Adipocyte (in vitro differentiated cells): Measurements from ENCODE around the gene TUBD1.
"Not testable (repeated sequence)": the region's sequence is repeated elsewhere in the genome, so short reads cannot be mapped to it uniquely, and the experiment has no call there.

Source experiments
- DNase-seq: peaks from one replicate; pipeline ENCODE4 v3.0.0-alpha.2; 2015; ENCODE audit warnings: low read depth
- H3K27me3 ChIP-seq: replicated peaks from 2 replicates; pipeline ENCODE4 v1.7.0; 2013; ENCODE audit warnings: mild to moderate bottlenecking, low read length, moderate library complexity; ENCODE audit not compliant: control insufficient read depth, insufficient read depth
- H3K36me3 ChIP-seq: 2 replicates; pipeline ENCODE4 v1.7.0; 2013; ENCODE audit warnings: low read length, mild to moderate bottlenecking, moderate library complexity; ENCODE audit not compliant: control insufficient read depth, insufficient read depth, severe bottlenecking
- H3K4me1 ChIP-seq: 2 replicates; pipeline ENCODE4 v1.7.0; 2013; ENCODE audit warnings: mild to moderate bottlenecking, low read length, moderate library complexity; ENCODE audit not compliant: control insufficient read depth, insufficient read depth
- H3K4me3 ChIP-seq: 2 replicates; pipeline ENCODE4 v1.7.0; 2013; ENCODE audit warnings: mild to moderate bottlenecking, low read length, moderate library complexity
- H3K9ac ChIP-seq: 2 replicates; pipeline ENCODE4 v1.7.0; 2013; ENCODE audit warnings: mild to moderate bottlenecking, low read length, moderate library complexity
- H3K9me3 ChIP-seq: 2 replicates; pipeline ENCODE4 v1.7.0; 2013; ENCODE audit warnings: mild to moderate bottlenecking, low read length, moderate library complexity; ENCODE audit not compliant: control insufficient read depth

TUBD1 gene

DNA sequence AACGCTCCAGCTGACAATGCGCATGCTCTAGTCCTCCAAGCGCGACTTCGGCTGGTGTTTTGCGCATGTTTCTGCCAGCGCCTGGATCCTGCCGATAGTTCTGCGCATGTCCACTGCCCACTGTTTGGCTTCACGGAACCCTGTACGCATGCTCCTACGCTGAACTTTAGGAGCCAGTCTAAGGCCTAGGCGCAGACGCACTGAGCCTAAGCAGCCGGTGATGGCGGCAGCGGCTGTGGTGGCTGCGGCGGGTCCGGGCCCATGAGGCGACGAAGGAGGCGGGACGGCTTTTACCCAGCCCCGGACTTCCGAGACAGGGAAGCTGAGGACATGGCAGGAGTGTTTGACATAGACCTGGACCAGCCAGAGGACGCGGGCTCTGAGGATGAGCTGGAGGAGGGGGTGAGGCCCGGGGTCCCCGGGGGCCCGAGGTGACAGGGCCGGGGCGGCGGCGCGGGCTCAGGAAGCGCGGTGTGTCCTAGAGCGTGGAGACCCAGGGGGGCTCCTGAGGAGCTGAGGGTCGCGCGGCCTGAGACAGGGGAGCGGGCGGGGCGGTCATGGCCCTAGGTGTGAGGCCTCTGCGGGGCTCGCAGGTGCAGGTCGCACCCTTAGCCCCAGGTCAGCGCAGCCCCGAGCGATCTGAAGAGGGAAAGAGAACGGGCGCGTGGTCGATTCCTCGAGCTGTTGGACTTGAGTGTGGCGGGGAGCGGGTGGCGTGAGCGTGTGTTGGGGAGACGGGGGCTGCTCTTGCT, at the start of gene TUBD1, which contains the start of gene RPS6KB1:
Gene TUBD1, minus strand, starts transcription at position 20 of the 752 bp plus-strand sequence. CDS start 1,941 bp downstream, outside the sequence.
Gene RPS6KB1, plus strand, starts transcription at position 198 of the 752 bp plus-strand sequence. Its CDS starts 64 bp downstream, at position 262.
- H3K4me1 ChIP-seq = peaks cover 20% of the 10 kb centered on the region
- H3K27me3 ChIP-seq = no peaks in the 10 kb centered on the region
- H3K36me3 ChIP-seq = no peaks in the 10 kb centered on the region
- peak within 1 kb of the TSS; percentile 98 for H3K4me3 ChIP-seq
- DNase-seq = no peak
- H3K9me3 ChIP-seq = no peaks in the 10 kb centered on the region
- H3K9ac ChIP-seq = peak within 1 kb of the TSS; percentile 97

DNA sequence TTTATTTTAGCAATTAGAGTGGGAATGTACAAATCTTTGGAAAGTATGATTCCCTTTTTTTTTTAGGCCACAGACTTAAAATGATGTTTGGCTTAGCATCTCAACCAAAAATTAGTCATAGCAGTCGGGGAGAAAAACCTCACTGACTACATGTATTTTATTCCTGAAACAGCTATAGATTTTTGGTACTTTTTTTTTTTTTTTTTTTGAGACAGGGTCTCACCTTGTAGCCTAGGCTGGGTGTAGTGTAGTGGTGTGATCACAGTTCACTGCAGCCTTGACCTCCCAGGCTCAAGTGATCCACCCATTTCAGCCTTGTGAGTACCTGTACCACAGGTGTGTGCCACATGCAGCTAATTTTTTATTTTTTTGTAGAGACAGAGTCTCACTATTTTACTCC, 48.4 kb upstream of the TUBD1 start:
- peaks cover 78% of the 10 kb centered on the region for H3K36me3 ChIP-seq
- no peaks in the 10 kb centered on the region for H3K27me3 ChIP-seq
- H3K9me3 ChIP-seq = no peaks in the 10 kb centered on the region
- no peak overlapping the region for H3K9ac ChIP-seq
- H3K4me3 ChIP-seq = no peak overlapping the region
- H3K4me1 ChIP-seq = no peaks in the 10 kb centered on the region
- no peak for DNase-seq

GRCh38 chr17:59940697-59941096, 48.0 kb upstream of the TUBD1 start:
- not testable (repeated sequence) for H3K4me1 ChIP-seq, H3K9me3 ChIP-seq, DNase-seq, H3K4me3 ChIP-seq, H3K9ac ChIP-seq, H3K27me3 ChIP-seq
- H3K36me3 ChIP-seq = peaks cover 78% of the 10 kb centered on the region

DNA sequence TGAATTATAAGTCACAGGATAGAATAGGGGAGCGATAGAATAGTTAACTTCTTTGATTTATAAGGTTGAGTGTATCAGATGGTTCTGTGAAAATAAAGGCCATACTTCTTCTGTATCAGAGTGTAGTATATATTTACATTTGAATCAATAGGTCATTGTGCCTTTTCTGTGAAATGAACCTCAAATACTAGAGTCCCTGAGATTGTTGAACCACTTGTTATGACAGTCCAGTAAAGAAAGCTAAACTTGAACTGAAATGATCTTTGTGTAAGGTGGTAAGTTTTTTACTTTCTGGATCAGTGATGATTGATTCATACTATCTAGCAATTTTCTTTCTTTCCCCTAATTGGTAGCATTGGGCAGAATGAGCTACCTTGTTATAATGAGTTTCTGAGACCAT, 40.6 kb upstream of the TUBD1 start:
- H3K4me3 ChIP-seq, H3K9ac ChIP-seq, H3K27me3 ChIP-seq, DNase-seq, H3K9me3 ChIP-seq, H3K4me1 ChIP-seq: not testable (repeated sequence)
- H3K36me3 ChIP-seq = peaks cover 79% of the 10 kb centered on the region

DNA sequence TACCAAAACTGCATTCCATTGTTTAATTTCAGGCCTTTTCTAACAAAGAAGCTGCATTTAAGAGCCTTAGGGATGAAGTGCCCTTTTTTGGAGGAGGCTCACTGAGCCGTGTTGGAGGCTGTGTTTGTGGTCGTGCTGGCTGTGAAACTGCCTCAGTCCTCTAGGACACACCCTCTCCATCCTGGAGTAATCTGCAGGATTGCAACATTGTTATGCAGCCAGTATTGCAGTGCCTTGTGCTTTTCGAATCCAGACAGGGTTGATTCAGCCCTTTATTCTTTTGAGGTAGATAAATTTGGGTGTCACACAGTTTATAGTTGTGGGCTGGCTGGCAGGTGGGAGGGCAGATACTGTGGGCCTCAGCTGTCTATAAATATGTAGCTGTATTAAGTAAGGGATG, 38.0 kb upstream of the TUBD1 start:
- H3K9me3 ChIP-seq, H3K9ac ChIP-seq, H3K4me1 ChIP-seq, H3K4me3 ChIP-seq, H3K27me3 ChIP-seq: not testable (repeated sequence)
- DNase-seq = peak; percentile 89
- peaks cover 74% of the 10 kb centered on the region for H3K36me3 ChIP-seq

GRCh38 chr17:59930121-59930520, 37.4 kb upstream of the TUBD1 start:
- H3K9me3 ChIP-seq, H3K4me3 ChIP-seq, DNase-seq, H3K27me3 ChIP-seq, H3K9ac ChIP-seq, H3K4me1 ChIP-seq: not testable (repeated sequence)
- peaks cover 74% of the 10 kb centered on the region for H3K36me3 ChIP-seq

GRCh38 chr17:59920637-59921036, 27.9 kb upstream of the TUBD1 start:
- DNase-seq, H3K27me3 ChIP-seq, H3K4me1 ChIP-seq, H3K4me3 ChIP-seq, H3K9me3 ChIP-seq, H3K9ac ChIP-seq: not testable (repeated sequence)
- peaks cover 57% of the 10 kb centered on the region for H3K36me3 ChIP-seq

GRCh38 chr17:59916446-59916845, 23.7 kb upstream of the TUBD1 start:
- no peak for DNase-seq
- Histone ChIP-seq H3K4me1 (no peaks in the 10 kb centered on the region), H3K9ac (no peak overlapping the region), H3K4me3 (no peak overlapping the region), H3K9me3 (no peaks in the 10 kb centered on the region), H3K36me3 (peaks cover 61% of the 10 kb centered on the region), H3K27me3 (no peaks in the 10 kb centered on the region)

DNA sequence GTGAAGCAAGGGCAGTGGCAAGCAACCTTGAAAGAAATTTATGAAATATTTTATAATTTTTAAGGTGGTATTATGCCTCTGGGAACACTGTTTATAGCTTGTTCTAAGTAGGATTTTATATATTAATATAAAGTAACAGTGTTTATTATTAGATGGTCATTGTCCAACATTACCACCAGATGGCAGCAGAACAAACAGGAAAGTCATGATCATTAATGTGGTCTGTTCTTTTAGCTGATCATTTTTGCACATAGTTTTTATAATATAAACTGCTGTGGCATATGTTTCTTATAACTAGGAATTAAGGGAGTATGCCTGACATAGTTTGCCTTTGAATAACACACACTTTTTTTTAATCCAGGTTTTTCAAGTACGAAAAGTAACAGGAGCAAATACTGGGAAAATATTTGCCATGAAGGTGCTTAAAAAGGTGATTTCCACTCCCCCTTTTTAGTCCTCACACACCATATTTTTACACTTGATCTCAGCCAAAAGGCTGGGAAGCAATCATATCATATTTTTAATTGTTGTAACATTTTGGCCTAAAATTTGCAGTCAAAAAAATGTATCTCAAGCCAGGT, 21.6 kb upstream of the TUBD1 start:
- Histone ChIP-seq H3K4me1 (no peaks in the 10 kb centered on the region), H3K9ac (no peak overlapping the region), H3K4me3 (no peak overlapping the region), H3K27me3 (no peaks in the 10 kb centered on the region), H3K9me3 (no peaks in the 10 kb centered on the region), H3K36me3 (peaks cover 56% of the 10 kb centered on the region)
- DNase-seq = peak; percentile 88

GRCh38 chr17:59907467-59907866, 14.7 kb upstream of the TUBD1 start:
- no peaks in the 10 kb centered on the region for H3K27me3 ChIP-seq
- no peaks in the 10 kb centered on the region for H3K4me1 ChIP-seq
- H3K36me3 ChIP-seq = peaks cover 12% of the 10 kb centered on the region

DNA sequence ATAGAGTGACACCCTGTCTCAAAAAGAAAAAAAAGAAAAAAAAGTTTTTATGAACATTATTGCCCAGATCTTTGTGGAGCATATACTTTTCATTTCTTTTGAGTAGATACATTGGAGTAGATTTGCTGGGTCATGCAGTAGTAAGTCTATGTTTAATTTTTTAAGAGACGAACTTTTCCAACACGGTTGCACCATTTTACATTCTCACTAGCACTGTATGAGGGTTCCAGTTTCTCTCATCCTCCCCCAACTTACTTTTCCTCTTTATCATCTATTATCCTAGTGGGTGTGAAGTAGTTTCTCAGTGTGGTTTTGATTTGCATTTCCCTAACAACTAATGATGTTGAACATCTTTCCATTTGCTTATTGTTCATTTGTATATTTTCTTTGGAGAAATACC, 10.7 kb upstream of the TUBD1 start:
- H3K4me3 ChIP-seq = no peak overlapping the region

More at GRCh38 chr17:59907467-59907866, 14.7 kb upstream of the TUBD1 start:
- no peak overlapping the region for H3K9ac ChIP-seq
- DNase-seq = no peak
- no peaks in the 10 kb centered on the region for H3K9me3 ChIP-seq
- H3K4me3 ChIP-seq = no peak overlapping the region

More for the DNA sequence above, 10.7 kb upstream of the TUBD1 start:
- Histone ChIP-seq H3K9ac (no peak overlapping the region), H3K27me3 (no peaks in the 10 kb centered on the region), H3K36me3 (no peaks in the 10 kb centered on the region), H3K9me3 (no peaks in the 10 kb centered on the region), H3K4me1 (peaks cover 6% of the 10 kb centered on the region)
- DNase-seq = no peak
